Prostate gland (tissue), 2 donors: ENCODE measurements around the gene NDUFS6. TPM values are rescaled to one million over a fixed set of nuclear protein-coding genes. Genes with fewer than 3 reads are reported as not detected.

ENCODE experiments used
- DNase-seq: peaks from one replicate; pipeline ENCODE4 v3.0.0-alpha.2; 2019; ENCODE audit warnings: low spot score
- H3K27ac ChIP-seq, 2 donors: fragments of 200-600 bp; sonication (generic); 2 replicates each; pipeline ENCODE4 v1.5.1; 2017 to 2019
- H3K27me3 ChIP-seq: fragments of 200-600 bp; sonication (generic); replicated peaks from 2 replicates; pipeline ENCODE4 v1.5.1; 2019; ENCODE audit not compliant: insufficient read depth
- H3K36me3 ChIP-seq, 2 donors: fragments of 200-600 bp; sonication (generic); 1 replicate in 1 of 2; 2 replicates in 1 of 2; pipeline versions ENCODE4 v1.5.1 to v1.8.1; 2017 to 2019
- H3K4me1 ChIP-seq: fragments of 200-600 bp; sonication (generic); replicated peaks from 2 replicates; pipeline ENCODE4 v1.5.1; 2019
- H3K4me3 ChIP-seq, 2 donors: fragments of 200-600 bp; sonication (generic); 2 replicates each; pipeline ENCODE4 v1.5.1; 2017 to 2019
- H3K9me3 ChIP-seq: fragments of 200-600 bp; sonication (generic); 2 replicates; pipeline ENCODE4 v1.5.1; 2017
- POLR2A ChIP-seq: fragments of 450-650 bp; IDR thresholded peaks from one replicate; pipeline ENCODE4 v1.6.1; 2016; ENCODE audit warnings: antibody characterized with exemption, mild to moderate bottlenecking
- POLR2AphosphoS5 ChIP-seq: sonication (generic); formaldehyde crosslinking; IDR thresholded peaks from one replicate; pipeline ENCODE4 v1.6.1; 2017; ENCODE audit warnings: antibody characterized with exemption
- WGBS: methylation state at CpG from one replicate; pipeline ENCODE4 v1.1.5; 2018; 5-methylcytosine and 5-hydroxymethylcytosine counted together
- intact Hi-C: fragments of 100-400 bp; cut with DNase I; formaldehyde crosslinking; loops from one replicate; pipeline ENCODE4 v1.14.2; 2022
- total RNA-seq, 2 donors: library from RNA; depleted of rRNA; stranded (reverse); fragments of >200 nt; gene quantifications; one replicate each; pipeline ENCODE4 v1.1.0, GENCODE V29; 2016
- TF ChIP-seq, protein P1 (sequence below), 4 experiments: fragments of 200-600 bp in 2 of 4; fragments of 450-650 bp in 2 of 4; sonication (generic) in 2 of 4; IDR thresholded peaks; 1 replicate in 3 of 4; 2 replicates in 1 of 4; pipeline ENCODE4 v1.5.1; 2016 to 2019; ENCODE audit warnings: antibody characterized with exemption in 4 of 4, mild to moderate bottlenecking in 2 of 4, moderate library complexity in 2 of 4

NDUFS6 gene
- total RNA-seq, 2 donors from 2014 or later, result 27.8 to 70.2 TPM

DNA sequence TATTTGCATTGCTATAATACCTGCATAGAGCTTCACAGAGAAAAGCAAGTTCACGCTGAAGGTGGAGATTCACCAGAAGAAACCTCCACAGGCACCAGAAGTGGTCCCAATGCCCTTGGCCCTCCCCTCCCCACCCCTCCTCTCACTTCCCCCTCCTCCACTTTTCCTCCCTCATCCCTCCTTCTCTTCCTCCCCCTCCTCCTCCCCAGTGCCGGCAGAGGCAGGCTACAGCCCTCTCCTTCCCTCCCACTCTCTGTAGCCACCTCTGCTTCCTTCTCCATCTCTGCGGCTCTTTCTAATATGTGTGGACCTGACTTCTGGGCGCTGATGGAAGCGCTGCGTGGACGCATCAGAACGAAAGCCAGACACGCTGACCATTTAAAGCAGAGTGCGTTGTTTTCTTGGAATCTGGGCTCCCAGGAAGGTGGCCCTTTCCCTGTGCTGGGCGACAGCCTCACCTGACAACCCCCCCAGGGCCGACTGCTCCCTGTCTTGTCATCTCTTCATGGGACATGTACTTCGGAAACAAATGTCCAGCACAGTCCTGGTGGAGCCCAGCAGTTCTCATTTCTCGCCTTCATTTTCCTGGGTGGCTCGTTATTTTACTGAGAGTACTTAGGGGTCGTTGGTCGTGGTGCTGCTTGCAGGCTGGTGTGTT is 29.5 kb downstream of the NDUFS6 start:
- no peak for DNase-seq
- no peaks in the 10 kb centered on the region for H3K9me3 ChIP-seq
- TF ChIP-seq, protein P1, sequence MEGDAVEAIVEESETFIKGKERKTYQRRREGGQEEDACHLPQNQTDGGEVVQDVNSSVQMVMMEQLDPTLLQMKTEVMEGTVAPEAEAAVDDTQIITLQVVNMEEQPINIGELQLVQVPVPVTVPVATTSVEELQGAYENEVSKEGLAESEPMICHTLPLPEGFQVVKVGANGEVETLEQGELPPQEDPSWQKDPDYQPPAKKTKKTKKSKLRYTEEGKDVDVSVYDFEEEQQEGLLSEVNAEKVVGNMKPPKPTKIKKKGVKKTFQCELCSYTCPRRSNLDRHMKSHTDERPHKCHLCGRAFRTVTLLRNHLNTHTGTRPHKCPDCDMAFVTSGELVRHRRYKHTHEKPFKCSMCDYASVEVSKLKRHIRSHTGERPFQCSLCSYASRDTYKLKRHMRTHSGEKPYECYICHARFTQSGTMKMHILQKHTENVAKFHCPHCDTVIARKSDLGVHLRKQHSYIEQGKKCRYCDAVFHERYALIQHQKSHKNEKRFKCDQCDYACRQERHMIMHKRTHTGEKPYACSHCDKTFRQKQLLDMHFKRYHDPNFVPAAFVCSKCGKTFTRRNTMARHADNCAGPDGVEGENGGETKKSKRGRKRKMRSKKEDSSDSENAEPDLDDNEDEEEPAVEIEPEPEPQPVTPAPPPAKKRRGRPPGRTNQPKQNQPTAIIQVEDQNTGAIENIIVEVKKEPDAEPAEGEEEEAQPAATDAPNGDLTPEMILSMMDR (IDR thresholded peaks at IDR 0.05), result no peak
- TF ChIP-seq POLR2A (no peak), POLR2AphosphoS5 (no peak)
- no peak overlapping the region for H3K4me3 ChIP-seq
- H3K27ac ChIP-seq, result no peak overlapping the region
- no peaks in the 10 kb centered on the region for H3K27me3 ChIP-seq
- WGBS, result 84% methylated on average over 17 of the region's 17 CpGs
- intact Hi-C loops, result no loop called here
- no peaks in the 10 kb centered on the region for H3K4me1 ChIP-seq
- no peaks in the 10 kb centered on the region for H3K36me3 ChIP-seq

DNA sequence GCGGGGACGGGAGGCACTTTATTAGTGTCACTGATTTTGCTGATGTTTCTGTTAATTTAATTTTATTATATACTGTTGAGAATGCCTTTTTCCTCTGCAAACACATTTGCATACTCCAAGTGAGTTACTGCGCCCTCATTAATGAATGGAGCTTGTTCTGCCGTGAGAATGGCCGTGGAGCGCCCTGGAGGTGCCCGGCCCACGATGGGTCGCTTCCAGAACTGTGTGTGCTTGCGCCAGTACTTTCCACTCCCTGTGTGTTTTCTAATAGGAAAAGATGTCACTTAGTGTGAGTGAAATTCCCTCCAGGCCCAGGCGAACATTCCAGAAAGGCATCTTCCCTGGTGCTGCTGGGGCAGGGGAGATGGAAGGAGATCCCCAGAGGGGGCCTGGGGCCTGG is 30.1 kb downstream of the NDUFS6 start:
- intact Hi-C loops, result no loop called here
- no peak overlapping the region for H3K27ac ChIP-seq
- TF ChIP-seq, protein P1 (IDR thresholded peaks at IDR 0.05), result no peak
- TF ChIP-seq POLR2A, result no peak
- TF ChIP-seq POLR2AphosphoS5, result no peak
- no peak overlapping the region for H3K4me3 ChIP-seq
- WGBS, result 88% methylated on average over 11 of the region's 11 CpGs
- H3K36me3 ChIP-seq, result no peaks in the 10 kb centered on the region
- H3K9me3 ChIP-seq, result no peaks in the 10 kb centered on the region
- H3K27me3 ChIP-seq, result no peaks in the 10 kb centered on the region
- H3K4me1 ChIP-seq, result no peaks in the 10 kb centered on the region
- DNase-seq, result no peak

DNA sequence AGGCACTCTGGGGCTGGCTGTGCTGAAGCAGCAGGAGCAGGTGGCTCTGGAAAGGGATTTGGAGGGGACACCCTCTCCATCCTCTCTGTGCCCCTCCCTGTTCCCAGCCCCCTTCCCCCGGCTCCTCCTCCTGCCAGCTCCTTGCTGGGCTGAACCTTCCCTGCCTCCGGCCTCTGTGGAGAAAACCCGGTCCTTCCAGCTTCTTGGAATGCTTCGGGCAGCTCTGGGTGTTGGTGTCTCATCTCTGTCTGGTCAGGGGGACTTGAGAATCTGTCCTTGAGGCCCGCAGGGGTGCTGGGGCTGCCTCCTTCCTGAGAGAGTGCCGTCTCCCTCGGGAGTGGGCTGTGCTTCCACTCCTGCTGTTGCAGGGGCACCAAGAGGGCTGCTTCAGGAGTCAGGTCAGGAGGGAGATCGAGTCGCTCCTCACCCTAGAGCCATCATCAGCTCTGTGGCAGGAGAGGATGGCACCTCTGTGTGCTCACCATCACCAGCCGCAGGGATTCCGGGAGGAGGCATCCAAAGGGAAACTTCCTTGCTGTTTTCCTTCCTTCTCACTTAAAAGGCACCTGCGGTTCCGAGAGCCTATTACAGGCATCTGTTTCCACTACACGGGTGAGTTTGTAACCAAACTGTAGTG is 30.6 kb downstream of the NDUFS6 start:
- Histone ChIP-seq H3K4me3 (no peak overlapping the region), H3K36me3 (no peaks in the 10 kb centered on the region), H3K4me1 (no peaks in the 10 kb centered on the region), H3K9me3 (no peaks in the 10 kb centered on the region), H3K27me3 (no peaks in the 10 kb centered on the region), H3K27ac (no peak overlapping the region)
- TF ChIP-seq POLR2AphosphoS5 (no peak), POLR2A (no peak)
- TF ChIP-seq, protein P1 (IDR thresholded peaks at IDR 0.05), result no peak
- DNase-seq, result no peak
- intact Hi-C loops, result no loop called here
- WGBS, result 41% methylated on average over 14 of the region's 14 CpGs

DNA sequence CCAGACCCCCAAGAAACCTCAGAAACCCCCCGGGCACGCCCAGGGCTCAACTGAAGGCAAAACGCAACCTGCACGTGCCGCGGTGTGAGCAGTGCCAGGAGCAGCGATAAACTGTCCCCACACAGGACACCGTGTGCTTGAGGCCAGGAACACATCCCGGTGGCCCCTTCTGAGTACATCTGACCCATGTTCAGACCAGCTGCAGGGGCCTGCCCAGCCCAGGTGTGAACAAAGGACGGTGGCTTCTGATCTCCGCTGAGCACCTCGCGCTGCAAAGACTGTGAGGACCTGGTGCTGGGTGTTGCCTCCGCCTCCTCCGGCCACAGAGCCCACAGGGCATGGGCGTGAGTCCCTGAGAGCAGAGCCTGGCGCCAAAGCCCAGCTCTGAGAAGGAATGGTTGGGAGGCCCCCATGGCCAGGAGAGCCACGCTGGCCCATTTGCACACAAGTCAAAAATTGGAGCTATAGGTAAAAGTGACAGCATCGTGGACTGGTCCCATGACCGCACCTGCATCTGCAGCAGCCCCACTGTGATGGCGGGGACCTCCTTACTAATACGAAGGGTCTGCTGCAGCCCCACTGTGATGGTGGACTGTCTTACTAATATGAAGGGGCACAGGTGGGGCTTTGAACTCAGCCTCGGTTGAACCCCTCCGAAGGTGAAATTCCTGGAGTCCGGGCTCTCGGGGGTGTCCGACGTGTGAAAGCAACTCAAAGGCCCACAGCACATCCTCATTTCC is 31.5 kb downstream of the NDUFS6 start:
- Histone ChIP-seq H3K9me3 (no peaks in the 10 kb centered on the region), H3K4me3 (no peak overlapping the region), H3K36me3 (no peaks in the 10 kb centered on the region), H3K4me1 (no peaks in the 10 kb centered on the region), H3K27me3 (no peaks in the 10 kb centered on the region), H3K27ac (no peak overlapping the region)
- WGBS, result 75% methylated on average over 25 of the region's 28 CpGs
- DNase-seq, result no peak
- intact Hi-C loops, result no loop called here
- TF ChIP-seq, protein P1 (IDR thresholded peaks at IDR 0.05), result no peak
- TF ChIP-seq POLR2AphosphoS5 (no peak), POLR2A (no peak)
